ENCODE results near the gene PEX11G. TPM values are rescaled to one million over a fixed set of nuclear protein-coding genes. Genes with fewer than 3 reads are reported as not detected.

PEX11G gene
- total RNA-seq: 1.7 to 2.6 TPM (median 2.3 TPM) in 3 replicates
- long read RNA-seq, partial matches to known transcripts: 0 of 4 reads
- long read RNA-seq, other reads (novel, unspliced or antisense): 0 of 4 reads

- Mint-ChIP-seq H3K27ac (ENCODE audit: unreplicated experiment) (peak within 1 kb of the TSS; percentile 51), H3K9me3 (ENCODE audit: low read depth) (no peaks in the 10 kb centered on the region), H3K4me1 (ENCODE audit: low read depth) (peaks cover 7% of the 10 kb centered on the region), H3K4me3 (ENCODE audit: unreplicated experiment) (peak within 1 kb of the TSS; percentile 62), H3K27me3 (ENCODE audit: low read depth) (no peaks in the 10 kb centered on the region), H3K36me3 (ENCODE audit: low read depth) (no peaks in the 10 kb centered on the region)
- DNase-seq (ENCODE audit: low spot score): no peak
- TF ChIP-seq, protein P1, sequence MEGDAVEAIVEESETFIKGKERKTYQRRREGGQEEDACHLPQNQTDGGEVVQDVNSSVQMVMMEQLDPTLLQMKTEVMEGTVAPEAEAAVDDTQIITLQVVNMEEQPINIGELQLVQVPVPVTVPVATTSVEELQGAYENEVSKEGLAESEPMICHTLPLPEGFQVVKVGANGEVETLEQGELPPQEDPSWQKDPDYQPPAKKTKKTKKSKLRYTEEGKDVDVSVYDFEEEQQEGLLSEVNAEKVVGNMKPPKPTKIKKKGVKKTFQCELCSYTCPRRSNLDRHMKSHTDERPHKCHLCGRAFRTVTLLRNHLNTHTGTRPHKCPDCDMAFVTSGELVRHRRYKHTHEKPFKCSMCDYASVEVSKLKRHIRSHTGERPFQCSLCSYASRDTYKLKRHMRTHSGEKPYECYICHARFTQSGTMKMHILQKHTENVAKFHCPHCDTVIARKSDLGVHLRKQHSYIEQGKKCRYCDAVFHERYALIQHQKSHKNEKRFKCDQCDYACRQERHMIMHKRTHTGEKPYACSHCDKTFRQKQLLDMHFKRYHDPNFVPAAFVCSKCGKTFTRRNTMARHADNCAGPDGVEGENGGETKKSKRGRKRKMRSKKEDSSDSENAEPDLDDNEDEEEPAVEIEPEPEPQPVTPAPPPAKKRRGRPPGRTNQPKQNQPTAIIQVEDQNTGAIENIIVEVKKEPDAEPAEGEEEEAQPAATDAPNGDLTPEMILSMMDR (IDR thresholded peaks at IDR 0.05): no peak
Observed at GRCh38 chr19:7488736-7489353, at the start of gene PEX11G. Gene PEX11G, minus strand, starts transcription at chr19:7489035. Its CDS starts 25 bp downstream, at chr19:7489010.

GRCh38 chr19:7535998-7536695 is 47.3 kb upstream of the PEX11G start:
- peak overlapping the region; percentile 24 for H3K27ac Mint-ChIP-seq (ENCODE audit: unreplicated experiment)

GRCh38 chr19:7535047-7535997 is 46.5 kb upstream of the PEX11G start, which contains the start of gene PNPLA6:
Gene PNPLA6, plus strand, starts transcription at chr19:7535717. Its CDS starts 72 bp downstream, at chr19:7535789.
- Mint-ChIP-seq H3K27me3 (ENCODE audit: low read depth) (no peaks in the 10 kb centered on the region), H3K27ac (ENCODE audit: unreplicated experiment) (peak within 1 kb of the TSS; percentile 98), H3K4me1 (ENCODE audit: low read depth) (peaks cover 28% of the 10 kb centered on the region), H3K9me3 (ENCODE audit: low read depth) (no peaks in the 10 kb centered on the region), H3K36me3 (ENCODE audit: low read depth) (peaks cover 9% of the 10 kb centered on the region), H3K4me3 (ENCODE audit: unreplicated experiment) (peak within 1 kb of the TSS; percentile 98)
- DNase-seq (ENCODE audit: low spot score): no peak
- TF ChIP-seq, protein P1 (IDR thresholded peaks at IDR 0.05): no peak

More at GRCh38 chr19:7535998-7536695, 47.3 kb upstream of the PEX11G start:
- Mint-ChIP-seq H3K27me3 (ENCODE audit: low read depth) (no peaks in the 10 kb centered on the region), H3K36me3 (ENCODE audit: low read depth) (peaks cover 8% of the 10 kb centered on the region), H3K4me1 (ENCODE audit: low read depth) (peaks cover 28% of the 10 kb centered on the region), H3K4me3 (ENCODE audit: unreplicated experiment) (peak overlapping the region; percentile 98), H3K9me3 (ENCODE audit: low read depth) (no peaks in the 10 kb centered on the region)
- TF ChIP-seq, protein P1 (IDR thresholded peaks at IDR 0.05): no peak
- DNase-seq (ENCODE audit: low spot score): no peak

DNA sequence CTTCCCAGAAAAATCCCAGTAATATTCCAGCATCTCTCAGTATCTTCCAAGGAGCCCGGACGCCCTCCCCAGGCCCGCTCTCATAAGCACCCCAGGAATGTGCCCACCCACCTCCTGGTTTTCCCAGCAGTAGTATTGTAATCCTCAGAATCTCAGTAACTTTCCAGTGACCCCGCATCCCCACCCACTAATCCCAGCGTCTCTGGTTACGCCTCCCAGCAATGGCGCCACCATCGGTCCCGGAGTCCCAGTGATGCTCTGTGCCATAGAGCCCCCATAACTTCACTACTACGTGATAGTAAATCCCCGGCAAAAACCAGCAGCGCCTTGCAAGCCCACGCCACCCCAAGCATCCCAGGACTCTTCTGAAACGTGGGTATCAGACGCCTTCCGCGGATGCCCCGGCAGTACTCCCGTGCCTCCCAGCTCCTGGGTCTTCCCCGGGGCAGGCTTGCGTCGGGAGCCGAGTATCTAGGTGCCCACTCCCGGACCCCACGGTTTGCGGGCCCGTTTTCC is 45.8 kb upstream of the PEX11G start:
- no peak for DNase-seq (ENCODE audit: low spot score)
- H3K36me3 Mint-ChIP-seq (ENCODE audit: low read depth): peaks cover 8% of the 10 kb centered on the region
- H3K4me1 Mint-ChIP-seq (ENCODE audit: low read depth): peaks cover 28% of the 10 kb centered on the region
- peak overlapping the region; percentile 98 for H3K27ac Mint-ChIP-seq (ENCODE audit: unreplicated experiment)
- TF ChIP-seq, protein P1 (IDR thresholded peaks at IDR 0.05): peak; percentile 62
- H3K27me3 Mint-ChIP-seq (ENCODE audit: low read depth): no peaks in the 10 kb centered on the region
- no peaks in the 10 kb centered on the region for H3K9me3 Mint-ChIP-seq (ENCODE audit: low read depth)
- H3K4me3 Mint-ChIP-seq (ENCODE audit: unreplicated experiment): peak overlapping the region; percentile 98

Measured in chondrocyte (in vitro differentiated cells).